Osteoblast (primary cell): Measurements from ENCODE around the gene ST3GAL3. TPM values are rescaled to one million over a fixed set of nuclear protein-coding genes. Genes with fewer than 3 reads are reported as not detected.

ENCODE experiments used
- DNase-seq: peaks from one replicate; pipeline ENCODE4 v3.0.0; 2011; ENCODE audit warnings: low spot score, mixed read lengths; ENCODE audit not compliant: insufficient read length; ENCODE audit errors: missing footprints
- H2AFZ ChIP-seq: 2 replicates; pipeline ENCODE4 v1.6.0; 2011; ENCODE audit warnings: mild to moderate bottlenecking, low read length
- H3K27ac ChIP-seq: 2 replicates; pipeline ENCODE4 v1.5.1; 2011; ENCODE audit warnings: mild to moderate bottlenecking, low read depth, low read length, moderate library complexity
- H3K27me3 ChIP-seq: 2 replicates; pipeline ENCODE4 v1.6.0; 2012; ENCODE audit warnings: mild to moderate bottlenecking, control low read depth, inconsistent platforms, low read length, moderate library complexity; ENCODE audit not compliant: insufficient read depth
- H3K36me3 ChIP-seq: 2 replicates; pipeline ENCODE4 v1.5.1; 2011; ENCODE audit warnings: mild to moderate bottlenecking, low read length, control low read depth, moderate library complexity; ENCODE audit not compliant: insufficient read depth
- H3K4me1 ChIP-seq: 2 replicates; pipeline ENCODE4 v1.5.1; 2011; ENCODE audit warnings: mild to moderate bottlenecking, low read length, control low read depth, moderate library complexity; ENCODE audit not compliant: insufficient read depth
- H3K4me2 ChIP-seq: 2 replicates; pipeline ENCODE4 v1.6.0; 2011; ENCODE audit warnings: mild to moderate bottlenecking, low read length; ENCODE audit not compliant: insufficient read depth
- H3K4me3 ChIP-seq: fragments of 200-600 bp; sonication (generic); 3 replicates; pipeline ENCODE4 v1.5.1; 2012; ENCODE audit warnings: mild to moderate bottlenecking, low read length, inconsistent platforms; ENCODE audit not compliant: insufficient read depth
- H3K79me2 ChIP-seq: 2 replicates; pipeline ENCODE4 v1.6.0; 2012; ENCODE audit warnings: mild to moderate bottlenecking, low read length, control low read depth, inconsistent platforms; ENCODE audit not compliant: insufficient read depth
- H3K9me3 ChIP-seq: 2 replicates; pipeline ENCODE4 v1.5.1; 2011; ENCODE audit warnings: low read depth, low read length, control low read depth
- H4K20me1 ChIP-seq: 2 replicates; pipeline ENCODE4 v1.6.0; 2012; ENCODE audit warnings: mild to moderate bottlenecking, low read length, control low read depth; ENCODE audit not compliant: insufficient read depth
- total RNA-seq: library from RNA; depleted of rRNA; stranded (reverse); fragments of >200 nt; gene quantifications from 2 replicates; pipeline ENCODE4 v1.2.3, GENCODE V29; 2012
- TF ChIP-seq, protein P1 (sequence below): IDR thresholded peaks from 2 replicates; pipeline ENCODE4 v1.5.1; 2011; ENCODE audit warnings: mild to moderate bottlenecking, low read depth, low read length, moderate library complexity; ENCODE audit errors: extremely low read depth

The ST3GAL3 gene
- total RNA-seq, 1 donor = 18.5 TPM

DNA sequence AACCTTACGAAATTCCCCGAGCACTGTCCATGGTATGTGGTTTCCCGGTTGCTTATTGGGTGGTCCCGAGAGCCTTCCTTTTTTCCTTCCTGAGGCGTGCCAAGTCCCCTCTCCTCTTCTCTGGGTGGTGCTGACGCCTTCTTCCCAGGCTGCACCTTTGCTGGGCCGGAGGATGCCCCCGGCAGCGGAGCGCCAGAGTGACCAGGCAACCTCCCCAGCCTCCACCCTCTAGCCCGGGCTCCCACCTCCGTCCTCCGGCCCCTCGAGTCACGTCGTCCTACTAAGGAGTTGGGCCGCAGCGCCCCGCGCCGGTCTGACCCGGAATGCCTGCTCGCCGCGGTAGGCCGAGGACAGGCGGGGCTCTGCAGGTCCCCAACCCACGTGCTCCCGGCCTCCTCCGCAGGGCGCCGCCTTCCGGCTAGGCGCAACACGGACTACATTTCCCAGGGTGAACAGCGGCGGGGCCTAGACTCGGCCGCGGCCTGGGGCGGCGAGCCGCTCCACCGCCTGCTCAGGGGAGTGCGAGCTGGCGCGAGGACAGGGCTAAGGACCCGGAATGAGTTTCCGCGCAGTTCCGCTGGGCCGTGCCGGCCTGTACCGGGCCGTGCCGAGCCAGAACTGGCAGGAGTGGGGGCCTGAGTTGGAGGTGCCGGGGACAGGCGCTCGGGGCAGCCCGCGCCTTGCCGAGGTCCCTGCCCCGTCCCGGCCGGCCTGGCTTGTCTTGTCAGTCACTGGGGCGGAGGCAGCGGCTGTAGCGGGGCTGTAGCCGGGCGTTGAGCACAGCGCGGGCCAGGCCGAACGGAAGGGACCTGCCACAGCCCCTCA is 239.1 kb downstream of the ST3GAL3 start, which contains the start of gene IPO13:
Gene IPO13 (plus strand): TSS at position 715 of the 825 bp plus-strand sequence. CDS start 651 bp downstream, outside the sequence.
- TF ChIP-seq, protein P1, sequence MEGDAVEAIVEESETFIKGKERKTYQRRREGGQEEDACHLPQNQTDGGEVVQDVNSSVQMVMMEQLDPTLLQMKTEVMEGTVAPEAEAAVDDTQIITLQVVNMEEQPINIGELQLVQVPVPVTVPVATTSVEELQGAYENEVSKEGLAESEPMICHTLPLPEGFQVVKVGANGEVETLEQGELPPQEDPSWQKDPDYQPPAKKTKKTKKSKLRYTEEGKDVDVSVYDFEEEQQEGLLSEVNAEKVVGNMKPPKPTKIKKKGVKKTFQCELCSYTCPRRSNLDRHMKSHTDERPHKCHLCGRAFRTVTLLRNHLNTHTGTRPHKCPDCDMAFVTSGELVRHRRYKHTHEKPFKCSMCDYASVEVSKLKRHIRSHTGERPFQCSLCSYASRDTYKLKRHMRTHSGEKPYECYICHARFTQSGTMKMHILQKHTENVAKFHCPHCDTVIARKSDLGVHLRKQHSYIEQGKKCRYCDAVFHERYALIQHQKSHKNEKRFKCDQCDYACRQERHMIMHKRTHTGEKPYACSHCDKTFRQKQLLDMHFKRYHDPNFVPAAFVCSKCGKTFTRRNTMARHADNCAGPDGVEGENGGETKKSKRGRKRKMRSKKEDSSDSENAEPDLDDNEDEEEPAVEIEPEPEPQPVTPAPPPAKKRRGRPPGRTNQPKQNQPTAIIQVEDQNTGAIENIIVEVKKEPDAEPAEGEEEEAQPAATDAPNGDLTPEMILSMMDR = peak; percentile 50
- peaks cover 43% of the 10 kb centered on the region for H3K79me2 ChIP-seq
- DNase-seq = peak; percentile 100
- H2AFZ ChIP-seq = peak within 1 kb of the TSS; percentile 98
- peak within 1 kb of the TSS; percentile 97 for H3K27ac ChIP-seq
- no peaks in the 10 kb centered on the region for H3K9me3 ChIP-seq
- H4K20me1 ChIP-seq = peaks cover 23% of the 10 kb centered on the region
- peak within 1 kb of the TSS; percentile 96 for H3K4me3 ChIP-seq
- H3K36me3 ChIP-seq = peaks cover 11% of the 10 kb centered on the region
- no peaks in the 10 kb centered on the region for H3K27me3 ChIP-seq
- peaks cover 23% of the 10 kb centered on the region for H3K4me1 ChIP-seq
- peak within 1 kb of the TSS; percentile 96 for H3K4me2 ChIP-seq

DNA sequence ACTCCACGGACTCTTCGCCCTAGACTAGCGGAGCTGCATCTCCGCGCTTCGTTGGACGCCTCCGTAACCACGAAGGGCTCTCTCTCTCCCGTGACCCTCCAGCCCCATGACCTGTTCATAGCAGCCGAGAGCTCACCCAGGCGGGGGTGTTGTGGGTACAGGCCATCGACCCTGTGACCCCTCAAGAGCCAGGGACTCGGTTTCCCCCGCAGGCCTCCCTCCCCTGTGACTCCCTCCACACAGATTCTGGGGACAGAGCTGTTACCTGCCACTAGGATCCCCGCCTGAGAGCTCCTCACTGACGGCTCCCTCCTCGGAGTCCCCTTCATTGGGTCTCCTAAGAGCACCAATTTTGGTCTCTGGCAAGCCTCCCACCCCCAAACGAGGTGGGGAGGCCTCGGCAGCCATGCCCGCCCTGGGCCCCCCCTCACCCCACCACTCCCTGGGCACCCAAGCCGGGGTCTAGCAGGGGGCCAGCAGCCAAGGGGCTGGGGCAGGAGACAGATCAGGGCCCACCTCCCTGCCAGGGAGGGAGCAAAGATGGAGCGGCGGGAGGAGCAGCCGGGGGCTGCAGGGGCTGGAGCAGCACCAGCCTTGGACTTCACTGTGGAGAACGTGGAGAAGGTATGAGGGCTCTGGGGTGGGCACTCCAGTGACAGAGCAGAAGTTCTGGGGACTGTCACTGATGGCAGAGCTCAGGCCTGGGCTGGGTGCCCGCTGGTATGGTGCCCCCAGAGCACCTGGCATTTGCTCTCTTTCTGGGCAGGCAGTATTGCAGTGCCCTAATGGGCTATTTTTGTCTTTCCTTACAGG is 239.9 kb downstream of the ST3GAL3 start:
- H3K9me3 ChIP-seq = no peaks in the 10 kb centered on the region
- peak; percentile 83 for DNase-seq
- H3K27ac ChIP-seq = peak overlapping the region; percentile 97
- H2AFZ ChIP-seq = peak overlapping the region; percentile 98
- H3K27me3 ChIP-seq = no peaks in the 10 kb centered on the region
- TF ChIP-seq, protein P1 = no peak
- peaks cover 23% of the 10 kb centered on the region for H3K4me1 ChIP-seq
- peak overlapping the region; percentile 96 for H3K4me2 ChIP-seq
- peaks cover 11% of the 10 kb centered on the region for H3K36me3 ChIP-seq
- peaks cover 28% of the 10 kb centered on the region for H4K20me1 ChIP-seq
- peaks cover 47% of the 10 kb centered on the region for H3K79me2 ChIP-seq
- peak overlapping the region; percentile 96 for H3K4me3 ChIP-seq

DNA sequence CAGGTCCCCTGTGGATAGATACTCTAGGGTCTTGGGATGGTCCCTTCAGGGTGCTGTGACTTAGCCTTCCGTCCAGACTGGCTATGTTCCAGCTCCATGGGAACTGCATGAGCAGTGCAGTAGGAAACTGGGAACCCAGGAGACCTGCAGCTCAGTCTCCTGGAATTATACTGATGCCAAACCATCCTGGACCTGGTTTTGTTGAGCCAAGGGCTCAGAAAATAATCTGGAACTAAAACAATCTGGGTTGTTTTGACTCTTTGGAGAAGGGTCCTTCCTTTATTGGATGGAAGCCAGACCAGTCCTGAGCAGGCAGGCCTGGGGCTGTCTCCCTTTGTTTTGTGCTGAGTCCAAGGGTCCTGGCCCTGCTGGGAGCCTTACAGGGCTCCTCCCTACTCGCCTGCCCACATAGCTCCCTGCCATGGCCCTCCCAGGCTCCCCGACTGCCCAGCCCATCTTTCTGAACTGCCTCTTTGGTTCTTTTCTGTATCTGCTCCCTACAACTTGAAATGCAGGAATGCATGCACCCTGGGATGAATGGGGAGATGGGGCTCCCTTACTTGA is 240.6 kb downstream of the ST3GAL3 start:
- H3K27ac ChIP-seq = no peak overlapping the region
- H3K27me3 ChIP-seq = no peaks in the 10 kb centered on the region
- TF ChIP-seq, protein P1 = no peak
- no peak overlapping the region for H2AFZ ChIP-seq
- DNase-seq = peak; percentile 84
- H3K79me2 ChIP-seq = peaks cover 51% of the 10 kb centered on the region
- peak overlapping the region; percentile 96 for H3K4me3 ChIP-seq
- H3K4me2 ChIP-seq = peak overlapping the region; percentile 96
- no peaks in the 10 kb centered on the region for H3K9me3 ChIP-seq
- peaks cover 23% of the 10 kb centered on the region for H3K4me1 ChIP-seq
- H3K36me3 ChIP-seq = peaks cover 11% of the 10 kb centered on the region
- peaks cover 33% of the 10 kb centered on the region for H4K20me1 ChIP-seq
